HT-29 (cell line): ENCODE results near the gene S100A13. TPM values are rescaled to one million over a fixed set of nuclear protein-coding genes. Genes with fewer than 3 reads are reported as not detected.
A peak's percentile ranks its signal among the peaks of the same experiment; 100 is the strongest.
"Not testable (repeated sequence)": the region's sequence is repeated elsewhere in the genome, so short reads cannot be mapped to it uniquely, and the experiment has no call there.

Experiments
- DNase-seq: peaks from one replicate; pipeline ENCODE4 v3.0.0-alpha.2; 2015; ENCODE audit warnings: low spot score
- total RNA-seq: library from RNA; depleted of rRNA; stranded (reverse); fragments of >200 nt; shearing (Covaris generic); gene quantifications from 2 replicates; pipeline ENCODE4 v1.2.3, GENCODE V29; 2014

S100A13 gene
- total RNA-seq, 1 experiment from 2014 or later: 87.3 TPM

DNA sequence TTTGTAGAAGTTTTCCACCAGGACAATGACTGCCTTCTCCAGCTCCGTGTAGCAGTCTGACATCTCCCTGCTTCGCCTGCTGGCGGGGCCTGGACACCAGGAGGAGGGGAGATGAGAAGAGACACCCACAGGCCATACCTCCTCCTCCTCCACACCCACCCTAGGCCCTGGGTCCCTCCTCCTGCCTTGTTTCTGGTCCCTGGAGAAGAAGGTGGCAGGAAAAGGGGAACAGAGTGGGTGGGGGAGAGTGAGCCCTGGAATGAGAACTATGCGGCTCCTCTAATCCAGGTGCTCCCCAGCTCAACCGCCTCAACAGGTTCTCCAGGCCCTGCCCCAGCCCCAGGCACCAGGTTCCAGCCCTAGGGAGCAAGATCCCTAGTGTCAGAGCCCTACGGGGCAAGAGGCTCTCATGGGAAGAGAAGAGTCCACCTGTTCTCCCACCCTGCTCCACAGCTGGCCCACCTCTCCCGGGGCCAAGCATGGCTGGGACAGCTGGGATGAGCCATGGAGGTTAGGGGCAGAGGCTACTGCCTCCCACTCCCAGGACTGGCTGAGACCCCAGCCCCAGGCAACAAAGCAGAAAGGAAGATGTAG, 19.1 kb downstream of the S100A13 start:
- peak; percentile 70 for DNase-seq

DNA sequence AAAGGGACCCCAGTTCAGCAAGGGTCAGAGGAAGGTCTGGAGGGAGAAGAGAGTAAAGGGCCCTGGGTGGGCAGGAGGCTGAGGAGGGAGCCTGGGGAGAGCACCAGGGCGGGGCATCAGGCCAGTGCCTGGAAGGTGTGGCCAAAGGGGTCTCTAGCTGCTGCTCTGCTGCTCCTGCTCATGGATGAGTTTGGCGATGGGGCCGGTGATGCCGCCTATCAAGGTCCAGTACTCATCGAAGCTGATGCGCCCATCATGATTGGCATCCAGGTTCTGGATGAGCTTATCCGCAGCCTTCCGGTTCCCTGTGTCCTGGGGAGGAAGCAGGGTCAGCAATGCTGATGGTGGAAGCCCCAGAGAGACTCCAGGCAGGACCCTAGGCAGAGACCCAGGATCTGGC, 19.9 kb downstream of the S100A13 start:
- DNase-seq: no peak

DNA sequence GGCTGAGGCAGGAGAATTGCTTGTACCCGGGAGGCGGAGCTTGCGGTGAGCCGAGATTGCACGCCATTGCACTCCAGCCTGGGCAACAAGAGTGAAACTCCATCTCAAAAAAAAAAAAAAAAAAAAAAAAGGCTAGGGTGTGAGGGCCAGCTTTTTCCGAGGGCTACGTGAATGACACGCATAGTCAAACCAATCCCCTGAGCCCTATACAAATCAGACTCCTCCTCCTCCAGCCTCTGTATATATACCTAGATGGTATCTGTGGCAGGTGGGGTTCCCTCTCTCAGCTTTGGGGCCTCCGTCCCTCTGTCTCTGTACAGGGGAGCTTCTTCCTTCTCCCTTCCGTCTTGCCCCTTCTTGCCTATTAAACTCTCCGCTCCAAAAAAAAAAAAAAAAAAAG, 21.1 kb downstream of the S100A13 start:
- no peak for DNase-seq

DNA sequence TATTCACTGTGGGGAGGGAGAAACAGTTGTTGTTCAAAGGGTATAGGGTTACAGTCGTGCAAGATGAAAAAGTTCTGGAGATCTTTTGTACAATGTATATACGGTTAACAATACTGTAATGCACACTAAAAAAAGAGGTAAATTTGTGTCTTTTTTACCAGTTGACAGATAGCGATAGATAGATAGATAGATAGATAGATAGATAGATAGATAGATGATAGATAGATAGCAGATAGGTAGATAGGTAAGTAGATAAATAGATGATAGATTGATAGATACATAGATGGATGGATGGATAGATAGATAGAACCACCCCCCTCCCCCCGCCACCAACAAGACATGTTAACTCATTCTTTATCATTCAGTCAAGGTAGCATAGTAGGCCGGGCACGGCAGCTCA, 24.6 kb downstream of the S100A13 start:
- no peak for DNase-seq

DNA sequence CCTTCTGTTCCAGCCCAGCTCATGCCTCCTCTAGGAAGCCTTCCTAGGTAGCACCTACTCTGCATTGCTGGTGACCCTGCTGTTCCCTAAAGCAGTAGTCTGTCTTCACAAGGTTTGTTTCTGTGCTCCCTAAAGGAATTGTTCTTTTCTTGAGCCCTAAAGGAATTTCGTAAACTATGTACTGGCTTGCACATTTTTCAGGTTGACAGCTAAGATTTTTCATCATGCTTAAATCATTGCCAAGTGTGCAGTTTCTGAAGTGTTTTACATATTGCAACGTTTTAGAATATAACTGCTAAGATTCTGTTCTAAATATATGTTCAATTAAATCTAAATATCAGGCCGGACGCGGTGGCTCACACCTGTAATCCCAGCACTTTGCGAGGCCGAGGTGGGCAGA, 27.5 kb downstream of the S100A13 start:
- DNase-seq: no peak

DNA sequence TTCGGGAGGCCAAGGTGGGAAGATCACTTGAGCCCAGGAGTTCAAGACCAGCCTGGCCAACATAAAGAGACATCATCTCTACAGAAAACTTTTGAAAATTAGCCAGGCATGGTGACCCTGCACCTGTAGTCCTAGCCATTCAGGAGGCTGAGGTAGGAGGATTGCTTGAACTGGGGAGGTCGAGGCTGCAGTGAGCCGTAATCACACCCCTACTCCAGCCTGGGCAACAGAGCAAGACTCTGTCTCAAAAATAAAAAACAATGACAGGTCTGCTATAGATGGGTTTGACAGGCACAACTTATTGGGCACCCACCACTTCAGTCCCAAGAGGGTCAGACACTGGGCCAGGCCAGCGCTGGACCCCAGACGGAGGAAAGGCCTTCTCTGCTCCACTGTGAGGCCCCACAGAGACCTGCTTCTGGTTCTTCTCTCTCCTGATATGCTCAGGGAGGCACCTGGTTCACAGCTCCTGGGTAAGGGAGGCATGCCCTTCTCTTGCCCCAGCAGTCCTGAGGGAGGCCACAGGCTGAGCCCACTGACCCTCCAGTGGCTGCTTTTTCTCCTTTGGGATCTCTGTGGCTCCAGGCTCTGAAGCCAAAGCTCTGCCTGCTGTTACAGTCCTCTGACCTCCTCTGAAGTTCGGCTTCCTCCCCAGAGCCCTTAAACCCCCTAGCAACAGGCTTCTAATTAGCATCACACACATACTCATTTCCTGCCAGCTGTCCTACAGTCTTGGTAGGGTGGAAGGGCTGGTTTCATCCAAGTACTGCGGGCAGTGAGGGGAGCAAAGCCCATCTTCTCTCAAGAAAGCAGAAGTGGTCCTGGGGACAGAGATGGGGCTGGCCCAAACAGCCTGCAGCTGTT, 28.8 kb downstream of the S100A13 start:
- DNase-seq: no peak

DNA sequence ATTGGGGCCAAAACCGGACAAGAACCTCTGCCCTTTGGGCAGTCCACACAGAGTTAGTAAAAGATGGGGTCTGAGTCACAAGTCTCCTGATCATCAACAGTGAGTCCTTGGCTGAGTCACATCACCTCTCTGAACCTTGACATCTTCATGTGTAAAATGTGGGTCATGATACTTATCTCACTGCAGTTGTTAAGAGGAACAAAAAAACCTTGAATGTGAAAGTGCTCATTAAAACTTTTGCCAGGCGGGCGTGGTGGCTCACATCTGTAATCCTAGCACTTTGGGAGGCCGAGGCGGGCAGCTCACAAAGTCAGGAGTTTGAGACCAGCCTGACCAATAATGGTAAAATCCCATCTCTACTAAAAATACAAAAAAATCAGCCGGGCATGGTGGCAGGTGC, 30.1 kb downstream of the S100A13 start:
- DNase-seq: no peak

DNA sequence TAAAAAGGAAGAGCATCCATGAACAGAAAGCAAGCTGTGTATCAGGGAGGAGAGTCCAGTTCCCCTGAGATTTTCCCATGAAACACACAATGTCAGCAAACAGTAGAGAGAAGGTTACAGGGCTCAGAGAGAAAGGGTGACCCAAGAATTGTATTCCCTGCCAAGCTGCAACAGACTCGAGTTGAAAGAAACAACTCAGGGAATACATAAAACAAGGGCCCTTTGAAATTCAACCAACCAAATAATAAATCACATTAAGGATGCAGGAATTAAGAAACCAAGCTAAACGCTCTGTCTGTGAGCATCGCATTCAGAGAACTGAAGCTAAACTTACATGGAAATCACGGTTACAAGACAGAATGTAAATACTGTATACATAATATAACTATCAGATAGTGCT, 34.6 kb downstream of the S100A13 start:
- no peak for DNase-seq

DNA sequence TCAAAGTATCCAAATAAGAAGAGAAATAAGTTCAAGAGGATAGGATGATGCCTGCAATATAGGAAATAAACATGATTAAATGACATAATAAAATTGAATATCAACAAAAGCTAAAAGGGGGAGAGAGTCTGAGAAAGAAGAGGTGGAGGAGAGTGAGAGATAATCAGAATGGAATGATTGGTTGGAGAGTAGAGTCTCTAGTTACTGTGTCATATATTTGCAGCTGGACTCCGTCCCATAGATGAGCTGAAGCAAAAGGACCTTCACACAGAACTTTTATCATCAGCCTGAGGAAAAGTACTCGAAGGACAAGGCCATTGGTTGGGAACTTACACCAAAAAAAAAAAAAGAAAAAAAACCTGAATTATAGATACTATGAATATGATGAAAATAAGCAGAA, 38.8 kb downstream of the S100A13 start:
- DNase-seq: no peak

DNA sequence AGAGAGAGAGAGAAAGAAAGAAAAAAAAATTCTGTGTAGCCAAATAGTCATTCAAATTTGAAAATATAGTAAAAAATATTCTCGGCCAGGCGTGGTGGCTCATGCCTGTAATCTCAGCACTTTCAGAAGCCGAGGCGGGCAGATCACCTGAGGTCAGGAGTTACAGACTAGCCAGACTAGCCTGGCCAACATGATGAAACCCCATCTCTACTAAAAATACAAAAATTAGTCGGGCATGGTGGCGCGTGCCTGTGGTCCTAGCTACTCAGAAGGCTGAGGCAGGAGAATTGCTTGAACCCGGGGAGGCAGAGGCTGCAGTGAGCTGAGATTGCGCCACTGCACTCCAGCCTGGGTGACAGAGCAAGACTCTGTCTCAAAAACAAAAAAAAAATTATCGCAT, 39.3 kb downstream of the S100A13 start:
- DNase-seq: not testable (repeated sequence)

DNA sequence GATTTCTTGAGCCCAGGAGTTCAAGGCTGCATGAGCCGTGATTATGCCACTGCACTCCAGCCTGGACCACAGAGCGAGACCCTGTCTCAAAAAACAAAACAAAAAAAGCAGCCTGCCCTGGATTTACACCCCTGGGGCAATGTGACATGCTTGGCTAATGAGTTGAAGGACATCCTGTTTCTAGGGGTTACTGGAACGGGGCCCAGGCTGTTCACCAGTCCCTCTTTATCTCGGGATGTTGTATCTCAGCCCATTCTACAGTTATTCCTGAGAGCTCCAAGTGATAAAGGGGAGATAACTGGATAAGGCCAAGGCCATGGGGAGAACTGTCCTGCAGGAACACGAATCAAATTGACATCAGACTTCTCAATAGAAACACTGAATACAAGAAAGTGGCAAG, 40.0 kb downstream of the S100A13 start:
- no peak for DNase-seq

DNA sequence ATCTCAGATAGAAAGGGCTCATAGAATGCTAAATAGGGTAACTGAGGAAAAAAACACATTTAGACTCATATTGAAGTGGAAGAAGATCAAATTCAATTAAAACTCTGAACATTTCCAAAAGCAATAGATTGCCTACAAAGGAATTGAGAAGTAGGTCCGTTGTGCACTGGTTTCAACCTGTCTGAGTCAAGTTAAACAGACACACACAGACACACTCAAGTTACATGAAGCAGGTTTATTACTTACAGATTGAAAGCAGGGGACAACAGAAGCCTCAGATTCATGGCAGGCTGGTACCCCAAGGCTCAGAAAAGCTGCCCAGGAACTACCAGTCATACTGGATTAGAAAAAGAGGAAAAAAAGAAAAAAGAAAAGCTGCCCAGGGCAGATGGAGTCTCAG, 41.0 kb downstream of the S100A13 start:
- no peak for DNase-seq

DNA sequence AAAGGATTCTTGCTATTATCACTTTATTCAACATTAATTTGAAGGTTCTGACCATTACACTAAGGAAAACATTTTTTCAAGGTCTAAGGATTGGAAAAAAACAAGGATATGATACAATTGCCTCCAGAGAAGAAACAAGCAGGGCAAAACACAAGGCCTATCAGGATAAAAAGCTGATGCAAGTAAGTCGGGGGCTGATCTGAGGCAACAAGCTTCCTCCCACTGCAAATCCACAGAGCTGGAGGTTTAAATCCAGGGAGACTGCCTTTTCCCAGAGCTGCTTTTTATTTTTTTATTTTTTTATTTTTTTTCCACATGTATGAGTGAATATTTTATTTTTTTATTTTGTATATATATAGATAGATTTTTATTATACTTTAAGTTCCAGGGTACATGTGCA, 42.3 kb downstream of the S100A13 start:
- no peak for DNase-seq

DNA sequence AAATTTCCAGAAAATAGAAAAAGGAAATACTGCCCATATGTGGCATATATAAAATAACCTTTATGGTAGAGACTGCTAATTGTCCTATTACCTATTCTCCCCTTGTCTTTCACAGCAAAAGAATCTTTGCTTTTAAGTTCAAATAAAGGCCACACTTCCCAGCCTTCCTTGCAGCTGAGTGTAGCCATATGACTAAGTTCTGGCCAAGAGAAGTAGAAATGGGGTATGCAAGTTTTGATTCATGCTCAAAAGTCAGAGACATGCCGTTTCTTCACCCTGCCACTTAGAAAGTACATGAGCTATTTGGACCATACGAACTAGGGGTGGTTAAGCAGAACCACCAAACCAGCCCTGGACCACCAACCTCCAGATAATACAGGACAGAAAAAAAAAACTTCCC, 43.3 kb downstream of the S100A13 start:
- no peak for DNase-seq

DNA sequence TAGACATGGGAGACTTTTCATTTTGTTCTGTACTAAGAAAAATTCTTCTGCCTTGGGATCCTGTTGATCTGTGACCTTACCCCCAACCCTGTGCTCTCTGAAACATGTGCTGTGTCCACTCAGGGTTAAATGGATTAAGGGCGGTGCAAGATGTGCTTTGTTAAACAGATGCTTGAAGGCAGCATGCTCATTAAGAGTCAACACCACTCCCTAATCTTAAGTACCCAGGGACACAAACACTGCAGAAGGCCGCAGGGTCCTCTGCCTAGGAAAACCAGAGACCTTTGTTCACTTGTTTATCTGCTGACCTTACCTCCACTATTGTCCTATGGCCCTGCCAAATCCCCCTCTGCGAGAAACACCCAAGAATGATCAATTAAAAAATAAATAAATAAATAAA, 43.8 kb downstream of the S100A13 start:
- not testable (repeated sequence) for DNase-seq

DNA sequence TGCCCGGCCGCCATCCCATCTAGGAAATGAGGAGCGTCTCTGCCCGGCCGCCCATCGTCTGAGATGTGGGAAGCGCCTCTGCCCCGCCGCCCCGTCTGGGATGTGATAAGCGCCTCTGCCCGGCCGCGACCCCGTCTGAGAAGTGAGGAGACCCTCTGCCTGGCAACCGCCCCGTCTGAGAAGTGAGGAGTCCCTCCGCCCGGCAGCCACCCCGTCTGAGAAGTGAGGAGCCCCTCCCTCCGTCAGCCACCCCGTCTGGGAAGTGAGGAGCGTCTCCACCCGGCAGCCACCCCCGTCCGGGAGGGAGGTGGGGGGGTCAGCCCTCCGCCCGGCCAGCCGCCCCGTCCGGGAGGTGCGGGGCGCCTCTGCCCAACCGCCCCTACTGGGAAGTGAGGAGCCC, 44.5 kb downstream of the S100A13 start:
- DNase-seq: not testable (repeated sequence)

DNA sequence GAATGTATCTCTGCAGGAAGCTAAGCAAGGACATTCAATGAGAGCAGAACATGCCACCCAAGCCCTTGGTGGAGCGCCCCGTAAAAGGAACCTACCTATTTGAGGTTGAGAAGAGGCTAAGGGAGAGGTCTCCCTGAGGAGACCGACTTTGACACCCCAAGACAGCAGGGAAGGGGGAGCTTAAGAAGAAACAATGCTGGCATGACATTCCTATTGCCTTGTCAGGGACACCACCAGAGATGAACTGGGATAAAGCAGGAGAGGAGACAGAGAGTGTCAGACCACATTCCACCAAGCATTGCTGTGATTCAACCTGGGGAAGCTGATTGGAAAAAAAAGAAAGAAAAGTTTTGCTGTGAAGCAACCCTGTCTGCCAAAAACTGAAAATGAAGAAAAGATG, 48.4 kb downstream of the S100A13 start:
- no peak for DNase-seq

DNA sequence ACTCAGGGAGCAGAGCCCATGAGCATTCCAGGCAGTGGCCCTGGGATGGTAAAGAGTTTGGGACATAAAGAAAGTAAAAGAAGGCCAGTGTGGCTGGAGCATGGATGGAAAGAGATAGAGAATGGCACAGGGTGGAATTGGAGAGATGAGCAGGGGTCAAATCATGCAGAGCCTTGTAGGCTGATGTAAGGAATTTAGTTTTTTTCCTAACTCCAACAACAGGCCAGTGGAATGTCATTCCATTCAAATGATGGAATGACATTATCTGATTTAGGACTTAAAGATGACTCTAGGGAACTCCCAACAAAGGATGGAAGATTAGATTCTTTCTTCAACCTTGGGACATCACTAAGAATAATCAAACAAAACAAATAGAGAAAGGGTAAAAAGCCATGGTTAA, 48.8 kb downstream of the S100A13 start:
- no peak for DNase-seq

DNA sequence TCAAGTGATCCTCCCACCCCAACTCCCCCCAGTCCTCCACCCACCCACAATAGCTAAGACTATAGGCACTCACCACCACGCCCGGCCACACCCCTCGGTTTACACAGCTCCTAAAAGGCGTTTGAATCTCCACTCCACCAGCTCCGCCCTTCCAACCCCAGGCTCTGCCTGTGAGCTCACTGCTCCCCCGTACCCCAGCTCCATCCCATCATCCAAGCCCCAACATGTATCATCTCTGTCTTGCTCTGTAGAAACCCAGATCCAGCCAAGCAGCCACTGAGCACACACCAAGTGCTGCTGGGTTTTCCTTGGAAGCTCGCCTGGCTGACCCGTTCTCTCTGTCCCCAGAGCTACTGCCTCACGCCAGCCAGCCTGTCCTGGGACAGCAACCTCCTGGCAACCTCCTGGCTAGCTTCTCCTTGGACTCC, 49.7 kb downstream of the S100A13 start:
- DNase-seq: no peak

DNA sequence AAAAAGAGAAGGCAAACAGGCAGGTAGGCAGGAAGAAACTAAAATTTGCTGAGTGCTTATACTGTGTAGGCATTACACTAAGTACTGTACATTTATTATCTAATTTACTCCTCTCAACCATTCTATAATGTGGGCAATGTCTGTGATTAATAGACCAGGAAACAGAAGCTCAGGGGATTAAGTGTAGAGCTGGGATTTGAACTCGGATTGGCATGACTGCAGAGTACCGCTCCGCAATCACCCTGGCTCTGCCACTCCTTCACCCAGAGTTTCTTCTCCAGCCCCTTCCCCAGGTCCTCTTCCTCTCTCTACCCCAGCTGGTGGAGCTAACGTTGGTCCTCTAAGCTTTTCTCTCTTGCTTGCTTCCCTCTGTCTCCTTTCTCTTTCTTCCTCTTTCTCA, 50.2 kb downstream of the S100A13 start:
- DNase-seq: no peak

DNA sequence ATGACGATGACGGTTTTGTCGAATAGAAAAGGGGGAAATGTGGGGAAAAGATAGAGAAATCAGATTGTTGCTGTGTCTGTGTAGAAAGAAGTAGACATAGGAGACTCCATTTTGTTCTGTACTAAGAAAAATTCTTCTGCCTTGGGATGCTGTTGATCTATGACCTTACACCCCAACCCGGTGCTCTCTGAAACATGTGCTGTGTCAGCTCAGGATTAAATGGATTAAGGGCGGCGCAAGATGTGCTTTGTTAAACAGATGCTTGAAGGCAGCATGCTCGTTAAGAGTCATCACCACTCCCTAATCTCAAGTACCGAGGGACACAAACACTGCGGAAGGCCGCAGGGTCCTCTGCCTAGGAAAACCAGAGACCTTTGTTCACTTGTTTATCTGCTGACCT, 51.8 kb downstream of the S100A13 start:
- not testable (repeated sequence) for DNase-seq

DNA sequence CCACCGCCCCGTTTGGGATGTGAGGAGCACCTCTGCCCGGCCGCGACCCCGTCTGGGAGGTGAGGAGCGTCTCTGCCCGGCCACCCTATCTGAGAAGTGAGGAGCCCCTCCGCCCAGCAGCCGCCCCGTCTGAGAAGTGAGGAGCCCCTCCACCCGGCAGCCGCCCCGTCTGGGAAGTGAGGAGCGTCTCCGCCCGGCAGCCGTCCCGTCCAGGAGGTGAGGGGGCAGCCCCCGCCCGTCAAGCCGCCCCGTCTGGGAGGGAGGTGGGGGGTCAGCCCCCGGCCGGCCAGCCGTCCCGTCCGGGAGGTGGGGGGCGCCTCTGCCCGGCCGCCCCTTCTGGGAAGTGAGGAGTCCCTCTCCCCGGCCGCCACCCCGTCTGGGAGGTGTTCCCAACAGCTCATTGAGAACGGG, 52.2 kb downstream of the S100A13 start:
- not testable (repeated sequence) for DNase-seq

DNA sequence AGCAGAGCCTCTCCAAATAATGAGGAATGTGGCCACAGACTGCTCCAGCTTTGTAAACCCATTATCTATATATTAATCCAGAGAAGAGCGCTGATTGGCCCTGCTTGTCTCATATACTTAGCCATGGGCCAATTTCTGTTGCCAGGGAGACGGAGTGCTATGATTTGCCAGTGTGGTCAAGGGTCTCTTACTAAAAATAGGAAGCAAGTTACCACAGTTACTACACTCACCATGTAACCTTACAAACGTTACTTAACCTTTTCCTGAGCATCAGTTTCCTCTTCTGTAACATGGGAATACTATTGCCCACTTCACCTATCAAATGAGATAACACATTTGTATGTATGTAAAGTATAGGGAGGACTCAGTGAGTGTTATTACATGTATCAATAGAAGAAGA, 54.0 kb downstream of the S100A13 start:
- no peak for DNase-seq
